Ecto neural progenitor cell (in vitro differentiated cells): ENCODE data around the gene ZNF593OS.

ENCODE experiments used
- DNase-seq: peaks from one replicate; pipeline ENCODE4 v3.0.0-alpha.2; 2018; ENCODE audit warnings: low spot score

Gene ZNF593OS

DNA sequence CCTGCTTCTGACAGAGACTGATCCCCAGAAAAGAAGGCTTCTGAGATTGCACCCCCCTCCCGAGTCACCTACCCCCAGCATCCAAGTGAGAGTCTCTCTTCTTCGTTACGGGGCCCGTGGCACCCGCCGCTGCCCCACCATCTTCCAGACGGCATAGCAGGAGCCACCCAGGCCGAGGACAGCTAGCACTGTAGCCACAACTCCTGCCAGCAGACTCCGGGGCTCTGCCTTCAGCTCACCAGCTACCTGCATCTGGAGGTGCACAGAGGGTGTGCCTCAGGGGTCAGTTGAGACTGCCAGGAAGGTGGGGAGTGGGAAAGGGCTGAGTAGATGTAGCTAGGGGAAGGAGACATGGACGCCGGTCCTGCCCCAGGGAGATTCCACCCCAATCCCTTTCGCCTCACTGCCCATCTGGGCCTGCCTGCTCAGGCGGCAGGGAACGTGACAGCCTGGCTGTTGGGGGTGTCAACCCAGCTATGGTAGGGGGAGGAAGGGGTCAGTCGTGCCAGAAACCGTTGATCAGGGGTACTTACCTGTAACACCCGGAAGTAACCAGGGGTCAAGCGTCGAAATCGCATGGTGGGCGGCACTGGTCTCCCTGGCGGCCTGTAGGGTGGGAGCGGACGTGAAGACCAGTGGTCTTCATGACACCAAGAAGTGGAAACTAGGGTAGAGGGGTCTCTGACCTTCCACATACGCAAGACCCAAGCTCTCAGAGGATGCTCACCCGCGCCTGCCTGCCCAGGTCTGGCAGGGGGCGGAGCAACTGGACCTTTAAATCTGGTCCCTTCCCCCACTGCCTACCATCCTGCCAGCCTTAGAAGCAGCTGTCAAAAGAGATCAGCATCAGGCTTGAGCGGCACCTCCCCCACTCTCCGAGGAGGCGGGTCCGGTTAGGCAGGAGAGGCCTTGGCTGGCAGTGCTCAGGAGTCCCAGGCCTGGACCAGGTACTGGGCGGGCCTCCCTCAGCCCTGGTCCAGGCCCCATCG lies at the start of gene ZNF593OS:
Gene ZNF593OS, minus strand, starts transcription at position 749 of the 989 bp plus-strand sequence. Its CDS starts 171 bp downstream, at position 578.
- DNase-seq, result peak; percentile 65

DNA sequence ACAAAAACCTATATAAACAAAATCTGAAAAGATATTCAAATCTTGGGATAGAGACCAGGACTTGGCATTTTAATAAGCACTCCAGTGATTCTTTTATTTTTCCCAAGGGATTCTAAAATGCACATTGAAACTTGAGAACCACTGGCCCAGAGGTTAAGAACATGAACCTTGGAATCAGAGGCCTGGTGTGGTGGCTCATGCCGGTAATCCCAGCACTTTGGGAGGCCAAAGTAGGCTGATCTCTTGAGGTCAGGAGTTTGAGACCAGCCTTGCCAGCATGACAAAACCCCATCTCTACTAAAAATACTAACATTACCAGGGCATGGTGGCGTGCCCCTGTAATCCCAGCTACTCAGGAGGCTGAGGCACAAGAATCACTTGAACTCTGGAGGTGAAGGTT lies 49.5 kb upstream of the ZNF593OS start:
- no peak for DNase-seq

DNA sequence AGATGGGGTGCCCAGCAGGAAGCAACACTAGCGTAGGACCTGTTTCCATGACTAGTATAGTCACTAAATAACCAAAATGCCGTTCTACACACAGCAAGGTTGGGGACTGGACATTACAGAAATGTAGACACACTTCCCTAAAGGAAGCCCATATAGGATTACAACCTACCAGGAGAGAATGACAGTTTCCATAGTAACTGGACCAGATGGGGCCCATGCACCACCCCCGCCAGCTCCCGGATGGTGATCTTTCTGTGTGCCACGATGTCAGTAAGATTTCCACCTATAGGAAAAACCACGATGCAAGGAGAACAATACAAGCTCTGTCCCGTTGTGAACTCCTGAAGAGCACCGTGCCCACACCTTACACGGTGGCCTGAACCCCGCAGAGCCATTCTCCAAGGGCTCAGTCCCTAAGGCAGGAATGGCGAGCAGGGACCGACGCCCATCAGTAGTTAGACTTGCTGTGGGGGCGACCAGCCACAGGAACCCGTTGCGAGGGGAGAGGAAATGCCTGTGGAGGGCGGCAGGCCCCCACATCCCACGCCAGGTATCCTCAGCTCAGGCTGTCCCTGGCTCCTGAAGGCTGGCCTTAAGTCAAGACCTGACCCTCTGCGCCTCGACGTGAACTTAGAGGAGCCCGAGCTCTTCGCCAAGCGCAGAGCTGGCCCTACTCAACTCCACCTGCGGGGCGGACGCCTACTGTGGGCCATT lies 48.7 kb upstream of the ZNF593OS start:
- DNase-seq, result no peak

DNA sequence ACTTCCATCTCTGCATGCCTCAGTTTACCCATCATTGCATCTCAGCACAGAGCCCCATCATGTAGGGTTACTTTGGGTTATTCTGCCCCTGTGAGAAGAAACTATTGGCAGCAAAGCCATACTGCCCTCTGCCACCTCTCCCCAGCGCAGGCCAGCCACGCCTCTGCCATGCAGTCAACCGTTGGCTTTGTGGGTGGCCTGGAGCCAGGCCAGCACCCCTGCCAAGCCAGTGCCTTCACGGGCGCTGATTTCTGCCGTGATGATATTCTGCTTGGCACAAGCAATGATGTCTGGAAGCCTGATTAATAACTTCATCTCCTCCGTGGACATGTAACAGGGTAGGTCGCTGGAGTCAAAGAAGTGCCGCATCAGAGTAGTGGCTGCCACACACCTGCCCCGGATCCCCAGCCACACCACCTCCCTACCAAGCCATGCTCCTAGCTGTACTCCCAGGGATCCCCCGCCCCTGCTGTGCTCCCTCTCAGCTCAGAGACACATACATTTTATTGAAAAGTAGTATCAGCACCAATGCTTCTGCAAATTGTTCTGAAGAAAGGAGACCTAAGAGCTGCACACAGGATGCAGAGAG lies 47.4 kb upstream of the ZNF593OS start:
- no peak for DNase-seq

DNA sequence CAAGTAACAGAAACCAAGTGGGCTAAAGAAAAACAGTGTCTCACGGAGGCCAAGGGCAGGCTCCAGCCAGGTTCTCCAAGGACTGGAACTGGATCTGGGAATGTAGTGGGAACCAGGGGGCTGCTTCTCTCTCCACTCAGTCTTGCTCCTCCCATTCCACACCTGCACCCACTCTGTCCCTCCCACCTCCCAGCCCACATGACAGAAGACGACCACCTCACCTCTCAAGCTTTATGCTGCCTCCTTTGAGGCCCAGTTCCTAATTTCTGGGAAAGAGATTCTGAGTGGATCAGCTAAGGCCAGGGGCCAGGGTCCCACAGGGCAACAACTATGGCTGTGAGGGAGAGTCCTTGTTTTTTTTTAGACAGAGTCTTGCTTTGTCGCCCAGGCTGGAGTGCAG lies 43.6 kb upstream of the ZNF593OS start:
- no peak for DNase-seq

DNA sequence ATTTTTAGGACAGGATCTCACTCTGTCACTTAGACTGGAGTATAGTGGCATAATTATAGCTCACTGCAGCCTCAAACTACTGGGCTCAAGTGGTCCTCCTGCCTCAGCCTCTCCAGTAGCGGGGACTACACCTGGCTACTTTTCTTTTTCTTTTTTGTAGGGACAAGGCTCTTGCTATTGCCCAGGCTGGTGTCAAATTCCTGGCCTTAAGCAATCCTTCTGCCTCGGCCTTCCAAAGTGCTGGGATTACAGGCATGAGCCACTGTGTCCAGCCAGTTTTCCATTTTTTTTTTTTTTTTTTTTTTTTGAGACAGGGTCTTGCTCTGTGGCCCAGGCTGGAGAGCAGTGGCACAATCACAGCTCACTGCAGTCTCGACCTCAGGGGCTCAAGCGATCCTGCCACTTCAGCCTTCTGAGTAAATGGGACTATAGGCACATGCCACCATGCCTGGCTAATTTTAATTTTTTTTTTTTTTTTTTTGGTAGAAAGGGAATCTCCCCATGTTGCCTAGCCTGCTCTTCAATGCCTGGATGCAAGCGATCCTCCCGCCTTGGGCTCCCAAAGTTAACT lies 41.8 kb upstream of the ZNF593OS start:
- DNase-seq, result no peak

DNA sequence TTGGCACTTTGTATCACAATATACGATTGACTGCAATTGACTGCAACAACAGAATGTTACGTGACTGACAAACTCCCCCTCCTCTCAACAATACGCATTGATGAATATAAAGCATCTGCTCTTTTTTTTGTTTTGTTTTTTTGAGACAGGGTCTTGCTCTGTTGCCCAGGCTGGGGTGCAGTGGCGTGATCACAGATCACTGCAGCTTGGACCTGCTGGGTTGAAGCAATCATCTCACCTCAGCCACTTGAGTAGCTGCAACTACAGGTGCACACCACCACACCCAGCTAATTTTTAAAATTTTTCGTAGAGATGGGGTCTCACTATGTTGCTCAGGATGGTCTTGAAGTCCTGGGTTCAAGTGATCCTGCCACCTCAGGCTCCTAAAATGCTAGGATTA lies 41.1 kb upstream of the ZNF593OS start:
- DNase-seq, result no peak

DNA sequence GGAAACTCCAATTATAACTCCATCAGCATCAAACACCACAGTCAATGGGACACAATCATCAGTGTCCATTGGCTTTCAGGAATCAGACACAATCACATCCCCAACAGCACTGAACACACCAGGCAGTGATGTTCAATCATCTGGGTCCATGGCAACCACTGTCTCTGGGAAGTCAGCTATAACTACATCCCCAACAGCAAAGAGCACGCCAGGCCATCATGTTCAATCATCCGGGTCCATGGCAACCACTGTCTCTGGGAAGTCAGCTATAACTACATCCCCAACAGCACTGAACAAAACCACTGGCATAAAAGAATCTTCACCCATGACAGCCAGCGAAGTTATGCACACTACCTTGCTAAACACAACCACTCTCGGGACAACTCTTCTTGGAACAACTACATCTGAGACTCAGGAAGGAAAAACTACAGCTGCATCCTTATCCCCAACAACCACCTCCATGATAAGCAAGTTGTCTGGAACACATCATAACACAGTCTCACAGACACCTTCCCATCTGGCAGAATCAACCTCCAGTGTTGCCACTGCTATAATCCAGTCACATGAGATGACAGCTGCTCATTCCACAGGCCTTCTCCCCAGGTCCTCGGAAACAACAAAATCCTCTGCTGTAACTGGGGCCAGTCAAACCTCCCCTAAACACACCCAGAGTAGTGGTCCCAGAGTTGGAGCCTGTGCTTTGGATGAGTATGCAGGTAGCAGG lies 38.7 kb upstream of the ZNF593OS start:
- no peak for DNase-seq

DNA sequence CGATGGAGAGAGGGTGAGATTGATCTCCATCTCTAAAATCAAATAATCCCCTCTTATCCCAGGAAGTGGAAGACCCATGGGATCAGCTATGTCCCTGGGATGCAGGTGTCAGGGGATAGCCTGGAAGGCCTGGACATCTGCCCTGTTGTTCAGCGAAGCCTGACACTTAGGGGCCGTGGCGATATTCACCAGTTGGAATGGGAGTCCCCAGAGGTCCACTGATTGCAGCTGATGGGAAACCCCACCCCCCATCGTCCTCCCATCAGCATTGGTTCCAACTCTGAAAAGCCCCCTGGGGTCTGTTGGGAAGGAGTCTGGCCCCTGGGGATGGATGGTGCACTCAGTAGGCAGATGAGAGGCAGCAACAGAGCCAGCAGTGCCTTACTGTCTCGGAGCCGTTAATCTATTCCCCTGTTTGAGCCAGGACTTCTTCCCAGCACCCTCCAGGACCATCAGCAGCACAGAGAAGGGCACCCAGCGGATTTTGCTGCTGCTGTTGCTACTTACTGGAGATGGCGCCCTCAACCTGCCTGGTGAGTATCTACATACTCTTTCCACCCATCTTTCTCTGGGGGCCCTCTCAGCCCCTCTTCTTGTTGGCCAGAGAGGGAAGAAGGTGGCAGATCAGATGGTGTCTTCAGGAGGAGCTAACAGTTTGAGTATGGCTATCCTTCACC lies 32.1 kb upstream of the ZNF593OS start:
- no peak for DNase-seq

DNA sequence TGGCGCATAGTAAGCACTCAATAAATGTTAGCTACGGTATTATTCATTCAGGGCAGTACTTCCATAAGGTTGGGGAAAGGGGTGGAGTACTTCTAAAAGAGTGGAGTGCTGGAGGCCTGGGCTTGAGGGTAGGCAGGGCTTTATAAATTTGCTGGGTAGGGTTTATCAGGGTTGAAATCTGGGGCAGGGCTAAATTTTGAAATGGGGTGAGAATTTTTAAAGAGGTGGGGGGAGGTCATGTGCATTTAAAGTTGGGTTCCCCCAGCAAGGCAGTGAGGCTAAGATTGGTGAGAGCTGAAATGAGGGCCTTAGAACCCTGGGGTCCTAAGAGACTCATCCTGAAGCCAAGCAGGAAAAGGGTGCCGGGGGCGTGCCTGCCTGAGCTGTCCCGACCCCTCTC lies 28.8 kb upstream of the ZNF593OS start:
- no peak for DNase-seq

DNA sequence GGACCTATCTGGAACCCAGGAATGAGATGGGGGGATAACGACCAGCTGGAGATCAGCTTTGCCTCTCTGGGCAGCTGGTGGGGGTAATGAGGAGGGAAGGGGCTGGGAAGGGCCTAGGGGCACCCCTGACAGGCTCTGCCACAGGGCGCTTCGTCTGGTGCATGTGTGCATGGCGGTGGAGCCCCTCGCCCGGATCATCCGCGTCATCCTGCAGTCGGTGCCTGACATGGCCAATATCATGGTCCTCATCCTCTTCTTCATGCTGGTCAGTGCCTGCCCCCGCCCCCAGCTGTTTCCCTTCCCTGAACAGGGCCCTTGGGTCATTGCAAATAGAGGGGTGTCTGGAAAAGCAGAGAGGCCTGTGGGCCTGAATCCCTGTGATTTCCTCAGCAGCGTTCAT lies 26.2 kb upstream of the ZNF593OS start:
- DNase-seq, result no peak

DNA sequence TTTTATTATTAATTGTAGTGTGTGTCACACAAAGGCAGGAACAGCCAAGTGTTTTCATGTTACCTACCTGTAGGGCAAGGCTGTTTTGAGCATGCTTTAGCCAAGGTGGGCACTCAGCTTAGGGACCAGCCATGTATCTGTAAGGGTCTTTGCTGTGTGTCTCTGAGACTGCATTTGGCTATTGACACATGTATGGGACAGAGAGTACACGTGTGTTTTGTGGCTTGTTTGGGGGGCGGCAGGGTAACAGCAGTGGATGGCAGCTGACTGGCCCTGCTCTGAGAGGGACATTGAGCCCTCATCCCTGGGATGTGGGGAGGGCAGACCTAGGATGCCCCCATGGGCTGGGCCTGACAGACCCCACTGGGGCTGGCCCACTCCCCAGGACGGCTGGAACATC lies 25.7 kb upstream of the ZNF593OS start:
- no peak for DNase-seq

DNA sequence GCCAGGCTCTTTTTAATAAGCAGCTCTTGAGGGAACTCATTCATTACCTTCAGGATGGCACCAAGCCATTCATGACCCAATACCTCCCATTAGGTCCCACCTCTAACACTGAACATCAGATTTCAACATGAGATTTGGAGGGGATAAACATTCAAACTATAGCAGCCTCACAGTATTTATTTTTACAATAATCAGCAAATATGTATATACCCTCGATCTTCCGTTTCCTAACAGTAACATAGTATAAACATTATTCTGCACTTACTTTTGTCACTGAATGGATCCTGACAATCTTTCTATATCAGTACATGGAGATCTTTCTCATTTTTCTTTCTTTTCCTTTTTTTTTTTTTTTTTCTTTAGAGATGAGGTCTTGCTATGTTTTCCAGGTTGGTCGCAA lies 24.2 kb upstream of the ZNF593OS start:
- no peak for DNase-seq

DNA sequence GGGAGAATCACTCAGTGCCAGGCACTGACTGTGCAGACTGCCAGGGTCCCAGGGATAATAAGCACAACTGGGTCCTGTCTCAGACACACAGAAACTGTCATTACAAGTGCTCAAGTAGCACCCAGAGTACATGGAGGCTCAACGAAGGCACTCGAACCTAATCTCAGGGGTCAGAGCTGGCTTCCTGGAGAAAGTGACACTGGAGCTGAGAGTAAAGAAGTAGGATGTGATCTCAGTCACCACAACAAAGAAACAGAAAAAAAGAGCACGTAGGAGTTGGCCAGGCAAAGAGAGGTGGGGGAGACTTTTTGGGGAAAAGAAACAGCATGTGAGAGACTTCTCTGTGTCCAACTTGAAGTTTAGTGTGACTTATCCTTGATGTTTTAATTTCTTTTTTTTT lies 20.1 kb upstream of the ZNF593OS start:
- no peak for DNase-seq

DNA sequence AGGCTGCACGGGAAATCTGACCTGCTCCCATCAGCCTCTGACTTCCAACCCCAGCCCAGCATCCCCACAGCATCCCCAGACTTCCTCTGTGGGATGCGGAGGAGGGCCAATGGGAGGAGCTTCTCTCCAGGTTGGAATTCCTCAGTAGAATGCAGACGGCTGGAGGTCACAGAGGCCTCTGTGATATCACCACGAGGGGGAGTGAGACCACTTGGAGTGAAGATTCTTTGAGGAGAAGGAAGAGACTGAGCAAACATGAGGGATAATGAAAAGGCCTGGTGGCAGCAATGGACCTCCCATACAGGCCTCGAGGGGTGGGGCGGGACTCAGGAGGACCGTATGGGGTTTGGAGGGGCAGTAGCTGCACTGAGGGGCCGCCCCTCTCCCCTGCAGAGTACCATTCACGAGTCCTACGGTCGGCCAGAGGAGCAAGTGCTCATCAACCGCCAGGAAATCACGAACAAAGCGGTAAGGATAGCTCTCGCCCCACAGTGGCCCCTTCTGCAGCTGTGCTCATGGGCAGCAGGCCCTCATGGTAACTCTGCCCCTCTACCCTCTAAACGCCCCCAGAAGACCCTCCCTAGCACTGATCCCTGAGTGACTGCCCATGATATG lies 18.8 kb upstream of the ZNF593OS start, which contains the start of gene CATSPER4:
Gene CATSPER4, plus strand, starts transcription at position 230 of the 615 bp plus-strand sequence. Its CDS starts 26 bp downstream, at position 256.
- DNase-seq, result peak; percentile 81

DNA sequence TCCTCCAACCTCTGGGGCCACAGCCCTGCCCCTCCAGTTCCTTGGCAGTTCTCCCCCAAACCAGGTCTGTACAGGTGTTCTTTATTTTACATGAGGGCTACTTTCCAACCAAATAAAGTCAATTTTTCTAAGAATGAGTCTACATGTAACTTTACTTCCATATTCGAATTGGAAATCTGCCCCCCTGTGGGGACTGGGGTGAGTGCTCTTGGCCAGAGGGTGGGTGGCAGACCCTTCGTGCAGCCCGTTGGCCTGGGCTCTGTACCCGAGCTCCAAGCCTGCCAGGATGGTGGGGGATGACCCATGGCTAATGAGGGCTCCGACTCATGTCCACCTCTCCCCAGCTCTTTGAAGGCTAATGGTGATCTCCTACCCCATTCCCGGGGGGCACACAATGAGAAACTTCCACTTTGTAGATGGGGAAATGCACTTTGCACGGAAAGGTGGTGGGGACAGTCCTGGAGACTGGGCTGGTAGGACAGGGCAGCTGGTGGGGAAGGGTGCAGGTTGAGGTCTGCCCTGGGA lies 18.2 kb upstream of the ZNF593OS start:
- no peak for DNase-seq

DNA sequence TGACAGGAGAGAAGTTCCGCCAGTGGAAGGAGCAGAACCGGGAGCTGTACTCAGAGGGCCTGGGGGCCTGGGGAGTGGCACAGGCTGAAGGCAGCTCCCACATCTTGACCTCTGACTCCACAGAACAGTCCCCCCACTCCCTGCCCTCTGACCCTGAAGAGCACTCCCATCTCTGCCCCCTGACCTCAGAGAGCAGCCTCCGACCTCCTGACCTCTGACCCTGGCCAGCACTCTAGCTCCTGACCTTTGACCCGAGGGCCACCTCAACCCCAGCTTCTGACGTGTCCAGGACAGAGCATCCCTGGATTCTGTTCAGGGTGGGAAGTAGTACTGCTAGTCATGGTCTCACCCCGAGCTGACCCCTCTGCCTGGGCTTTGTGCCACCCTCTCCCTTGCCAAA lies 17.7 kb upstream of the ZNF593OS start:
- no peak for DNase-seq

DNA sequence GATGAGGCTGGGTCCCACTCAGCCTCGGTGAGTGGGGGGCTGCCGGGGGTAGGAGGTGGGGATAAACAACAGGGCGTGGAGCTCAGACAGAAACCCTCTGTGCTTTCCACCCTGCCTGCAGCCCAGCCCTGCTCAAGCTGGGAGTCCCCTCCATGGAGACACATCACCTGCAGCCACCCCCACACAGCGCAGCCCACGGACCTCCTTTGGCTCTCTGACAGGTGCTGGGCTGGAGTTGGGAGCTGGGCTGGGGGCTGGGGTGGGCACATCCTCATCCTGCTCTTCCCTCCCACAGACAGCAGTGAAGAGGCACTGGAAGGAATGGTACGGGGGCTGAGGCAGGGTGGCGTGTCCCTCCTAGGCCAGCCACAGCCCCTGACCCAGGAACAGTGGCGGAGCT lies 16.8 kb upstream of the ZNF593OS start:
- DNase-seq, result no peak

DNA sequence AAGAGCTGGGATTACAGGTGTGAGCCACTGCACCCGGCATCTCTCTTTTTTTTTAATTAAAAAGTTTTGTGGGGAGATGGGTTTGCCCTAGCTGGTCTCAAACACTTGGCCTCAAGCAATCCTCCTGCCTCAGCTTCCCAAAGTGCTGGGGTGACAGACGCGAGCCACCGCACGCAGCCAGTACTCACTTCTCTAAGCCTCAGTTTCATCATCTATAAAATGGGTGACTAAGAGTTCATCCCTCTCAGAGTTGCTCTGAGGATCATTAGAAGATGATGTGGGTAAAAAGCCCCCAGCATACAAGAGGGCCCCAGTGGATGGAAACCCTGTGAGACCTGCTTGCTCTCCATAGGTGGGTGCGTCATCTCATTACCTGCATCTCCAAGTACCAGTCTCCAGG lies 16.2 kb upstream of the ZNF593OS start:
- DNase-seq, result no peak

DNA sequence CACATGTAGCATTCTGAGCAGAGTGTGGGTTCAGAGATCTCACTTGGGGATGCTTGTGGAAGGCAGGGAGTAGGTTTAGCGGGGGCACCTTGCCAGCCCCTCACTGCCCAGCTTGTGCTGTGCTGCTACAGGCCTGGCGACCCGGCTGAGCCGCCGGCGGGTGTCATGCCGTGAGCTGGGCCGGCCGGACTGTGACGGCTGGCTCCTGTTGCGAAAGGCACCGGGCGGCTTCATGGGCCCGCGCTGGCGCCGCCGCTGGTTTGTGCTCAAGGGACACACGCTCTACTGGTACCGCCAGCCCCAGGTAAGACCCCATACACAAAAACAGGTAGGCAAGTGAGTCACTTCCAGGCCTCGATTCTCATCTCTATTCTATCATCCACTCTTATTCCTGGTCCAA lies 13.3 kb upstream of the ZNF593OS start:
- no peak for DNase-seq
